ENCODE results near the gene TSTD2. TPM values are rescaled to one million over a fixed set of nuclear protein-coding genes. Genes with fewer than 3 reads are reported as not detected.
"Not testable (repeated sequence)": the region's sequence is repeated elsewhere in the genome, so short reads cannot be mapped to it uniquely, and the experiment has no call there.

Gene TSTD2
- polyA plus RNA-seq, 1 donor from 2014 or later = 50.0 TPM

DNA sequence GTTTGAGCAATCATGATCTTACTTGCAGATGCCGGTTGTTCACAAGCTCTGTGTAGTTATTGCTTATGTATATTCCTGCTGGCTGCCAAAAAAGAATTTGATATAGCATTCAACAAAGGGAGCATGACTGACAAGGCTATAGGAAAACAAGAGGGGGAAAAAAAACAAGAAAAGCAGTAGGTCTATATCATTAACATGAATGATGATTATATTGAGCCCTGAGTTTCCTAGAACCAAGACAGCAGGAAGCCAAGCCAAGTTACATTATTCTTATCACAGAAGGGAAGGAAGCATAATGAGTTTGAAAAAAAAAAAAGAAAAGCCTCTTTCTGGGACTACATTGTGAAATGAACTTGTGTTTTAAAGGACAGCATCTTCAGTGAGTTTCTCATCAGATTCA, 41.0 kb downstream of the TSTD2 start:
- Histone ChIP-seq H3K9ac (ENCODE audit: low read length) (no peak overlapping the region), H3K79me2 (replicated peaks; ENCODE audit: insufficient read depth, low read length) (no peaks in the 10 kb centered on the region), H3F3A (ENCODE audit: insufficient read depth, low read length, poor library complexity, severe bottlenecking) (no peaks in the 10 kb centered on the region), H3K9me3 (ENCODE audit: low read length) (no peaks in the 10 kb centered on the region), H4K20me1 (ENCODE audit: insufficient read depth) (no peaks in the 10 kb centered on the region), H3K9me2 (ENCODE audit: insufficient read depth, low read length) (no peaks in the 10 kb centered on the region), H3K36me3 (ENCODE audit: insufficient read depth, low read length) (no peaks in the 10 kb centered on the region), H2AFZ (ENCODE audit: low read depth, low read length) (no peak overlapping the region), H3K4me3 (ENCODE audit: low read length) (no peak overlapping the region), H3K27ac (ENCODE audit: low read length) (no peak overlapping the region), H3K27me3 (ENCODE audit: insufficient read depth, low read depth, low read length) (no peaks in the 10 kb centered on the region), H3K4me2 (ENCODE audit: low read length) (no peak overlapping the region)
- TF ChIP-seq CTCF (IDR thresholded peaks at IDR 0.05; ENCODE audit: poor library complexity, severe bottlenecking) = no peak
- no peak for TF ChIP-seq EZH2 (IDR thresholded peaks at IDR 0.05; ENCODE audit: borderline replicate concordance, insufficient read depth, low read length, poor library complexity, severe bottlenecking)

DNA sequence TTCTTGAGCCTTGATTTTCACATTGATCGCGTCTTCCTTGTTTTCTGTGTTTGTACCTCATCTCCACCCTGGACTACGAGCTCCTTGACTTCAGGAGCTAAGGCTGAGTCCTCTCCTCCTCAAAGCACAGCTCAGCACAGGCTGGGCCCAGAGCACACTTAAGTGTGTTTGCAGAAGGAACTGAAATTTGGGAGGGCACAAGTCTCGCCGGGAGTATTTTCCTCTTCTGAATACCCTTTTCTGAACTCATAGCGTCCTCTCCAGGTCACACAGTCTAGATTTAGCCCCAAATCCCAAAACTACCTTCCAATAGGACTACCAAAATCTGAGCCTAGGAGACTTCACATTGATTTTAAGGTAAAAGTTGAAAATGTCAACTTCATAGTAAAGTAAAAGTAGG, 41.6 kb downstream of the TSTD2 start:
- no peaks in the 10 kb centered on the region for H3K27me3 ChIP-seq (ENCODE audit: insufficient read depth, low read depth, low read length)
- H3K27ac ChIP-seq (ENCODE audit: low read length) = no peak overlapping the region
- no peak for TF ChIP-seq MXI1 (conservative IDR thresholded peaks at IDR 0.05; ENCODE audit: poor library complexity, severe bottlenecking)
- TF ChIP-seq SMC3 (conservative IDR thresholded peaks at IDR 0.05; ENCODE audit: poor library complexity) = no peak
- no peak for TF ChIP-seq EP300 (conservative IDR thresholded peaks at IDR 0.05; ENCODE audit: poor library complexity, severe bottlenecking)
- TF ChIP-seq POLR2AphosphoS5 (IDR thresholded peaks at IDR 0.05) = no peak
- no peak for TF ChIP-seq EZH2 (IDR thresholded peaks at IDR 0.05; ENCODE audit: borderline replicate concordance, insufficient read depth, low read length, poor library complexity, severe bottlenecking)
- H3K79me2 ChIP-seq (replicated peaks; ENCODE audit: insufficient read depth, low read length) = no peaks in the 10 kb centered on the region
- no peaks in the 10 kb centered on the region for H3K9me2 ChIP-seq (ENCODE audit: insufficient read depth, low read length)
- no peaks in the 10 kb centered on the region for H3K36me3 ChIP-seq (ENCODE audit: insufficient read depth, low read length)
- no peaks in the 10 kb centered on the region for H4K20me1 ChIP-seq (ENCODE audit: insufficient read depth)
- H3K4me3 ChIP-seq (ENCODE audit: low read length) = no peak overlapping the region
- H3F3A ChIP-seq (ENCODE audit: insufficient read depth, low read length, poor library complexity, severe bottlenecking) = no peaks in the 10 kb centered on the region
- H3K9me3 ChIP-seq (ENCODE audit: low read length) = no peaks in the 10 kb centered on the region
- no peak overlapping the region for H2AFZ ChIP-seq (ENCODE audit: low read depth, low read length)
- no peak overlapping the region for H3K9ac ChIP-seq (ENCODE audit: low read length)
- H3K4me2 ChIP-seq (ENCODE audit: low read length) = no peak overlapping the region

DNA sequence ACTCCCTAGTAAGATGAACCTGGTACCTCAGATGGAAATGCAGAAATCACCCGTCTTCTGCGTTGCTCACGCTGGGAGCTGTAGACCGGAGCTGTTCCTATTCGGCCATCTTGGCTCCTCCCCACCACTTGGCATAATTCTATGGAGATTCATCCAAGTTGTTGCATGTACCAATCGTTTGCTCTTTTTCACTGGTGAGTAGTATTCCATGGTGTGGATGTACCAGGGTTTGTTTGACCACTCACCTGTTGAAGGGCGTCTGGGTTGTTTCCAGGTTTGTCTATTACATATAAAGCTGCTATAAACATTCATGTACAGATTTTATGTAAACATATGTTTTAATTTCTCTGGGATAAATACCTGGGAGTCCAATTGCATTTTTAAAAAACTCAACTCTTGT, 46.3 kb downstream of the TSTD2 start:
- H3K27ac ChIP-seq (ENCODE audit: low read length); H3K4me2 ChIP-seq (ENCODE audit: low read length); H3K9me2 ChIP-seq (ENCODE audit: insufficient read depth, low read length); H3K79me2 ChIP-seq (replicated peaks; ENCODE audit: insufficient read depth, low read length); H2AFZ ChIP-seq (ENCODE audit: low read depth, low read length); H3K9me3 ChIP-seq (ENCODE audit: low read length); H3K36me3 ChIP-seq (ENCODE audit: insufficient read depth, low read length); H3K4me3 ChIP-seq (ENCODE audit: low read length); H3K9ac ChIP-seq (ENCODE audit: low read length); H4K20me1 ChIP-seq (ENCODE audit: insufficient read depth); H3K27me3 ChIP-seq (ENCODE audit: insufficient read depth, low read depth, low read length); H3F3A ChIP-seq (ENCODE audit: insufficient read depth, low read length, poor library complexity, severe bottlenecking): not testable (repeated sequence)

DNA sequence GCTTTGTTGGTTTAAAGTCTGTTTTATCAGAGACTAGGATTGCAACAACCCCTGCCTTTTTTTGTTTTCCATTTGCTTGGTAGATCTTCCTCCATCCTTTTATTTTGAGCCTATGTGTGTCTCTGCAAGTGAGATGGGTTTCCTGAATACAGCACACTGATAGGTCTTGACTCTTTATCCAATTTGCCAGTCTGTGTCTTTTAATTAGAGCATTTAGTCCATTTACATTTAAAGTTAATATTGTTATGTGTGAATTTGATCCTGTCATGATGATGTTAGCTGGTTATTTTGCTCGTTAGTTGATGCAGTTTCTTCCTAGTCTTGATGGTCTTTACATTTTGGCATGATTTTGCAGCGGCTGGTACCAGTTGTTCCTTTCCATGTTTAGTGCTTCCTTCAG, 48.4 kb downstream of the TSTD2 start:
- not testable (repeated sequence) for H3K9me3 ChIP-seq (ENCODE audit: low read length); H3K4me2 ChIP-seq (ENCODE audit: low read length); H3K9me2 ChIP-seq (ENCODE audit: insufficient read depth, low read length); H2AFZ ChIP-seq (ENCODE audit: low read depth, low read length); H3K36me3 ChIP-seq (ENCODE audit: insufficient read depth, low read length); H3K4me3 ChIP-seq (ENCODE audit: low read length); H3K27ac ChIP-seq (ENCODE audit: low read length); H3K9ac ChIP-seq (ENCODE audit: low read length); H3F3A ChIP-seq (ENCODE audit: insufficient read depth, low read length, poor library complexity, severe bottlenecking); H3K79me2 ChIP-seq (replicated peaks; ENCODE audit: insufficient read depth, low read length); H3K27me3 ChIP-seq (ENCODE audit: insufficient read depth, low read depth, low read length); H4K20me1 ChIP-seq (ENCODE audit: insufficient read depth)

GRCh38 chr9:97581590-97581989, 51.6 kb downstream of the TSTD2 start:
- not testable (repeated sequence) for H3K9me3 ChIP-seq (ENCODE audit: low read length); H3K27me3 ChIP-seq (ENCODE audit: insufficient read depth, low read depth, low read length); H3K9ac ChIP-seq (ENCODE audit: low read length); H3K4me2 ChIP-seq (ENCODE audit: low read length); H4K20me1 ChIP-seq (ENCODE audit: insufficient read depth); H3F3A ChIP-seq (ENCODE audit: insufficient read depth, low read length, poor library complexity, severe bottlenecking); H3K36me3 ChIP-seq (ENCODE audit: insufficient read depth, low read length); H3K79me2 ChIP-seq (replicated peaks; ENCODE audit: insufficient read depth, low read length); H3K4me3 ChIP-seq (ENCODE audit: low read length); H3K9me2 ChIP-seq (ENCODE audit: insufficient read depth, low read length); H2AFZ ChIP-seq (ENCODE audit: low read depth, low read length); H3K27ac ChIP-seq (ENCODE audit: low read length)

Measured in neural cell (in vitro differentiated cells).